H1 (cell line): Measurements from ENCODE around the gene TNFSF12. TPM values are rescaled to one million over a fixed set of nuclear protein-coding genes. Genes with fewer than 3 reads are reported as not detected.

Experiments
- CTCF ChIA-PET: fragments of 300-600 bp; sonication (Branson Sonifier 250); formaldehyde crosslinking; loops from one replicate; lab custom pipeline; 2021; ENCODE audit not compliant: partially characterized antibody; lab: Charles Lee
- POLR2A ChIA-PET: fragments of 300-600 bp; sonication (Branson Sonifier 250); formaldehyde crosslinking; loops from one replicate; lab custom pipeline; 2021; ENCODE audit warnings: inconsistent platforms; ENCODE audit not compliant: partially characterized antibody; lab: Charles Lee
- DNase-seq, 2 experiments: peaks; one replicate each; pipeline versions ENCODE4 v3.0.0 to v3.0.0-alpha.2; 2010 to 2022; ENCODE audit warnings: low spot score in 2 of 2, low read depth in 1 of 2, mixed read lengths in 1 of 2
- FAIRE-seq: peaks from 2 replicates; lab custom pipeline; 2011; peaks lifted over from hg19 to GRCh38; lab: Jason Lieb, UNC
- H2AFZ ChIP-seq: 2 replicates; pipeline ENCODE4 v1.8.1; 2012; ENCODE audit warnings: low read length, inconsistent platforms
- H2AK5ac ChIP-seq: 2 replicates; pipeline ENCODE4 v1.6.1; 2013; ENCODE audit warnings: low read depth, low read length
- H2BK120ac ChIP-seq: replicated peaks from 2 replicates; pipeline ENCODE3; 2013; ENCODE audit warnings: low read depth, low read length, inconsistent platforms
- H2BK12ac ChIP-seq: 2 replicates; pipeline ENCODE4 v1.6.1; 2013; ENCODE audit warnings: low read depth, low read length
- H2BK15ac ChIP-seq: 2 replicates; pipeline ENCODE4 v1.6.1; 2013; ENCODE audit warnings: low read length
- H2BK20ac ChIP-seq: 2 replicates; pipeline ENCODE4 v1.6.1; 2013; ENCODE audit warnings: low read length
- H2BK5ac ChIP-seq: 2 replicates; pipeline ENCODE4 v1.6.1; 2013; ENCODE audit warnings: low read depth, low read length
- H3K14ac ChIP-seq: 2 replicates; pipeline ENCODE4 v1.6.1; 2013; ENCODE audit warnings: inconsistent platforms; ENCODE audit not compliant: insufficient read length
- H3K18ac ChIP-seq: 2 replicates; pipeline ENCODE4 v1.6.1; 2013; ENCODE audit warnings: low read length; ENCODE audit errors: extremely low read depth
- H3K23ac ChIP-seq: 2 replicates; pipeline ENCODE4 v1.6.1; 2013; ENCODE audit warnings: inconsistent platforms; ENCODE audit not compliant: insufficient read length
- H3K23me2 ChIP-seq: 2 replicates; pipeline ENCODE4 v1.6.1; 2013; ENCODE audit warnings: low read depth, low read length
- H3K27ac ChIP-seq: 2 replicates; pipeline ENCODE4 v1.6.1; 2011; ENCODE audit warnings: low read depth, low read length, inconsistent platforms
- H3K27me3 ChIP-seq, 4 experiments: replicated peaks in 1 of 4; 1 replicate in 1 of 4; 2 replicates in 3 of 4; pipeline versions ENCODE4 v1.6.1 to v1.8.1; 2011 to 2013; ENCODE audit warnings: low read length in 3 of 4, mild to moderate bottlenecking in 3 of 4, inconsistent platforms in 2 of 4, mixed read lengths in 2 of 4, moderate library complexity in 1 of 4; ENCODE audit not compliant: control insufficient read depth in 3 of 4, insufficient read depth in 3 of 4; ENCODE audit errors: extremely low read depth in 1 of 4
- H3K36me3 ChIP-seq, 4 experiments: 2 replicates each; pipeline versions ENCODE4 v1.6.1 to v1.8.1; 2011 to 2013; ENCODE audit warnings: mild to moderate bottlenecking in 4 of 4, low read length in 3 of 4, moderate library complexity in 2 of 4, control low read depth in 1 of 4, inconsistent platforms in 1 of 4; ENCODE audit not compliant: insufficient read depth in 4 of 4, control insufficient read depth in 2 of 4
- H3K4ac ChIP-seq: replicated peaks from 2 replicates; pipeline ENCODE3; 2013; ENCODE audit warnings: low read length, low read depth, mixed read lengths, inconsistent platforms; ENCODE audit not compliant: insufficient read length
- H3K4me1 ChIP-seq, 4 experiments: replicated peaks in 1 of 4; 1 replicate in 1 of 4; 2 replicates in 3 of 4; pipeline versions ENCODE4 v1.6.1 to v1.8.1; 2011 to 2013; ENCODE audit warnings: low read length in 3 of 4, inconsistent platforms in 2 of 4, mixed read lengths in 1 of 4; ENCODE audit not compliant: insufficient read depth in 4 of 4, control insufficient read depth in 3 of 4
- H3K4me2 ChIP-seq, 2 experiments: 2 replicates each; pipeline versions ENCODE4 v1.6.1 to v1.8.1; 2011 to 2013; ENCODE audit warnings: low read depth in 2 of 2, low read length in 2 of 2, control low read depth in 1 of 2, inconsistent platforms in 1 of 2, mild to moderate bottlenecking in 1 of 2; ENCODE audit not compliant: insufficient read depth in 1 of 2
- H3K4me3 ChIP-seq, 4 experiments: fragments of 200-600, 300-600 bp in 1 of 4; sonication (generic), shearing (Covaris generic), sonication (Bioruptor Twin) in 1 of 4; 2 replicates each; pipeline versions ENCODE4 v1.5.1 to v1.8.1; 2011 to 2016; ENCODE audit warnings: low read length in 4 of 4, low read depth in 3 of 4, control low read depth in 2 of 4, inconsistent platforms in 2 of 4, mild to moderate bottlenecking in 2 of 4, mixed read lengths in 1 of 4, moderate library complexity in 1 of 4; ENCODE audit not compliant: insufficient read depth in 2 of 4; ENCODE audit errors: extremely low read depth in 1 of 4
- H3K56ac ChIP-seq: replicated peaks from 2 replicates; pipeline ENCODE3; 2013; ENCODE audit warnings: low read depth, mild to moderate bottlenecking, mixed read lengths, low read length, inconsistent platforms; ENCODE audit not compliant: insufficient read length
- H3K79me1 ChIP-seq: 2 replicates; pipeline ENCODE4 v1.6.1; 2013; ENCODE audit warnings: low read depth, low read length, control low read depth
- H3K79me2 ChIP-seq, 2 experiments: 2 replicates each; pipeline versions ENCODE4 v1.6.1 to v1.8.1; 2012 to 2013; ENCODE audit warnings: low read length in 2 of 2, mild to moderate bottlenecking in 2 of 2, inconsistent platforms in 1 of 2; ENCODE audit not compliant: insufficient read depth in 2 of 2, control insufficient read depth in 1 of 2
- H3K9ac ChIP-seq, 4 experiments: replicated peaks in 1 of 4; 1 replicate in 1 of 4; 2 replicates in 3 of 4; pipeline versions ENCODE4 v1.6.1 to v1.8.1; 2011 to 2013; ENCODE audit warnings: low read depth in 3 of 4, low read length in 3 of 4, control low read depth in 2 of 4, mild to moderate bottlenecking in 2 of 4, moderate library complexity in 2 of 4, inconsistent platforms in 1 of 4; ENCODE audit errors: extremely low read depth in 1 of 4
- H3K9me3 ChIP-seq, 2 experiments: 2 replicates each; pipeline versions ENCODE4 v1.6.1 to v1.8.1; 2012 to 2013; ENCODE audit warnings: mild to moderate bottlenecking in 2 of 2, moderate library complexity in 2 of 2, control low read depth in 1 of 2, inconsistent platforms in 1 of 2, low read depth in 1 of 2, low read length in 1 of 2, mixed read lengths in 1 of 2; ENCODE audit not compliant: insufficient read depth in 2 of 2
- H4K20me1 ChIP-seq, 2 experiments: replicated peaks in 1 of 2; 2 replicates each; pipeline versions ENCODE3 to v1.8.1; 2011 to 2013; ENCODE audit warnings: inconsistent platforms in 2 of 2, low read length in 2 of 2, mild to moderate bottlenecking in 1 of 2; ENCODE audit not compliant: insufficient read depth in 2 of 2, control insufficient read depth in 1 of 2
- H4K5ac ChIP-seq: 2 replicates; pipeline ENCODE4 v1.6.1; 2013; ENCODE audit warnings: low read length, low read depth, mixed read lengths, inconsistent platforms; ENCODE audit not compliant: insufficient read length
- H4K8ac ChIP-seq: 2 replicates; pipeline ENCODE4 v1.8.0; 2013; ENCODE audit warnings: mild to moderate bottlenecking, moderate library complexity, low read length, inconsistent platforms; ENCODE audit not compliant: insufficient read depth; ENCODE audit errors: extremely low read depth
- H4K91ac ChIP-seq: replicated peaks from 2 replicates; pipeline ENCODE3; 2013; ENCODE audit warnings: low read length, mixed read lengths, inconsistent platforms; ENCODE audit not compliant: insufficient read length
- EGR1 ChIP-seq: IDR thresholded peaks from 2 replicates; pipeline ENCODE4 v1.6.1; 2011; ENCODE audit warnings: low read depth, low read length, borderline replicate concordance
- JUND ChIP-seq: IDR thresholded peaks from 2 replicates; pipeline ENCODE4 v1.6.1; 2011; ENCODE audit warnings: mild to moderate bottlenecking, improper control_type of control experiment, low read length
- TBP ChIP-seq: IDR thresholded peaks from 2 replicates; pipeline ENCODE4 v1.6.1; 2011; ENCODE audit warnings: low read depth, low read length, improper control_type of control experiment
- WGBS, 2 experiments: shearing (Covaris generic) in 1 of 2; methylation state at CpG; one replicate each; pipeline versions ENCODE4 v1.1.6 to v1.1.7; 2013 to 2015; ENCODE audit warnings: low lambda C conversion rate in 2 of 2, mixed read lengths in 2 of 2, inconsistent platforms in 1 of 2, low coverage in 1 of 2, missing lambda C conversion rate in 1 of 2; ENCODE audit not compliant: insufficient replicate concordance in 2 of 2, insufficient coverage in 1 of 2, insufficient read length in 1 of 2; ENCODE audit errors: extremely low coverage in 1 of 2, missing lambda C conversion rate in 1 of 2; 5-methylcytosine and 5-hydroxymethylcytosine counted together
- polyA plus RNA-seq, 7 experiments: library from polyadenylated mRNA; depleted of rRNA in 3 of 7; stranded (reverse) in 5 of 7; unstranded in 2 of 7; fragments of >200 nt in 5 of 7; fragments of 200-250 nt in 2 of 7; gene quantifications; 1 replicate in 5 of 7; 2 replicates in 1 of 7; 4 replicates in 1 of 7; pipeline versions ENCODE4 v1.2.1 to v1.2.3, GENCODE V29; 2011 to 2013; ENCODE audit warnings: missing spikeins in 2 of 7, mixed read lengths in 2 of 7
- total RNA-seq: library from RNA; stranded (reverse); fragmentation: NEBNext Ultra II Directional; extraction: Animal tissue kit (Norgen Biotek cat#: 25700); gene quantifications from 2 replicates; pipeline ENCODE4 v1.2.1, GENCODE V29; 2021

TNFSF12 gene
- total and polyA plus RNA-seq, 2 of the 8 experiments (the other 6 are each of a cell fraction or from before 2014, with no cell fraction given) = 7.2 to 9.6 TPM

DNA sequence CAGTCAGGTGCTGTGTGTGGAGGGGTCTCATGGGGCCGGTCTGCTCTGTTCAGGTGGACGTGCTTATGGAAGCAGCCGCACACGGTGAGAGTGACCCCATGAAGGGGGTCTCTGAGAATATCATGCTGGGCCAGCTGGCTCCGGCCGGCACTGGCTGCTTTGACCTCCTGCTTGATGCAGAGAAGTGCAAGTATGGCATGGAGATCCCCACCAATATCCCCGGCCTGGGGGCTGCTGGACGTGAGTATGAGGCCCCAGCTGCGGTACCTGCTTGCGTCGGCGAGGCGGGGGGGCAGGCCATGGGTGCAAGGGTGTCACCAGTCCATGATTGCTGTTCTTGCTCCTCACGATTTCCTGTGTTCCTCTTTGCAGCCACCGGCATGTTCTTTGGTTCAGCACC lies 36.8 kb upstream of the TNFSF12 start:
- WGBS, 2 experiments = 94% methylated on average over 15 of the region's 15 CpGs; no CpG with 5 or more reads in 1 of the 2 experiments
- no peak for TF ChIP-seq EGR1
- no peak for TF ChIP-seq TBP
- no peak for TF ChIP-seq JUND
- Histone ChIP-seq H3K27ac (no peak overlapping the region), H3K9me3 (no peaks in the 10 kb centered on the region; a peak in 1 of 4 replicates), H3K36me3 (peaks cover 28 to 62% (median 57%) of the 10 kb centered on the region in 4 experiments), H4K5ac (no peak overlapping the region), H4K8ac (no peak overlapping the region), H2AK5ac (no peak overlapping the region), H3K18ac (no peak overlapping the region), H4K20me1 (peaks cover 0 to 18% of the 10 kb centered on the region in 2 experiments), H2BK12ac (no peak overlapping the region), H3K79me2 (no peaks in the 10 kb centered on the region), H2BK5ac (no peak overlapping the region), H2BK20ac (no peak overlapping the region), H3K4me1 (no peaks in the 10 kb centered on the region), H3K79me1 (no peaks in the 10 kb centered on the region; the same call in 1 of the 2 replicates), H2BK15ac (no peak overlapping the region), H3K23ac (no peak overlapping the region), H3K27me3 (no peaks in the 10 kb centered on the region), H2BK120ac (no peak overlapping the region), H3K4me3 (no peak overlapping the region), H3K4me2 (no peak overlapping the region), H2AFZ (no peak overlapping the region), H4K91ac (no peak overlapping the region), H3K9ac (no peak overlapping the region), H3K23me2 (peaks cover 5% of the 10 kb centered on the region; the same call in 1 of the 2 replicates), H3K56ac (no peak overlapping the region), H3K14ac (no peak overlapping the region), H3K4ac (no peak overlapping the region)
- no peak for FAIRE-seq
- no peak for DNase-seq
- CTCF ChIA-PET = interaction anchor here (0.6 to 11.8 kb wide), 4 partner anchors 10 to 225 kb away, joined by 4 to 251 read pairs (median 10); partner anchors contain the start of genes SENP3 and TNFSF13
- POLR2A ChIA-PET = interaction anchor here (1.0 to 4.5 kb wide), 3 partner anchors 20 to 61 kb away, joined by 3 to 24 read pairs (median 4); partner anchors contain the start of gene POLR2A
